GM12878 (cell line): ENCODE results near the gene MCOLN2. TPM values are rescaled to one million over a fixed set of nuclear protein-coding genes. Genes with fewer than 3 reads are reported as not detected.

ENCODE experiments used
- CUX1 ChIP-seq: IDR thresholded peaks from 2 replicates; pipeline ENCODE4 v1.6.1; 2012; ENCODE audit warnings: improper control_type of control experiment, low read depth, low read length; ENCODE audit not compliant: insufficient replicate concordance
- ETV6 ChIP-seq, 2 experiments: fragments of 450-650 bp in 1 of 2; IDR thresholded peaks in 1 of 2; conservative IDR thresholded peaks in 1 of 2; 2 replicates each; pipeline ENCODE4 v1.6.1; 2014; ENCODE audit warnings: antibody characterized with exemption in 1 of 2, borderline replicate concordance in 1 of 2, low read depth in 1 of 2, mild to moderate bottlenecking in 1 of 2, moderate library complexity in 1 of 2
- GABPA ChIP-seq: IDR thresholded peaks from 2 replicates; pipeline ENCODE4 v1.6.1; 2014; ENCODE audit warnings: antibody characterized with exemption, low read depth, mild to moderate bottlenecking, inconsistent platforms
- MEF2B ChIP-seq: fragments of 450-650 bp; IDR thresholded peaks from 2 replicates; pipeline ENCODE4 v1.6.1; 2018; ENCODE audit warnings: mild to moderate bottlenecking, moderate library complexity; ENCODE audit not compliant: partially characterized antibody, poor library complexity, severe bottlenecking
- NFYB ChIP-seq: IDR thresholded peaks from 2 replicates; pipeline ENCODE4 v1.6.1; 2011; ENCODE audit warnings: low read depth, mild to moderate bottlenecking, low read length, improper control_type of control experiment, moderate library complexity; ENCODE audit not compliant: insufficient read depth
- NRF1 ChIP-seq: conservative IDR thresholded peaks from 2 replicates; pipeline ENCODE4 v1.6.1; 2011; ENCODE audit warnings: mild to moderate bottlenecking, low read depth, low read length, improper control_type of control experiment
- PAX5 ChIP-seq: IDR thresholded peaks from 2 replicates; pipeline ENCODE4 v1.6.1; 2011; ENCODE audit warnings: low read depth, low read length, borderline replicate concordance
- RAD21 ChIP-seq: IDR thresholded peaks from 2 replicates; pipeline ENCODE4 v1.6.1; 2011; ENCODE audit warnings: mild to moderate bottlenecking, low read depth, low read length, moderate library complexity; ENCODE audit not compliant: insufficient read depth
- RBBP5 ChIP-seq: fragments of 200-600 bp; sonication (generic); conservative IDR thresholded peaks from 2 replicates; pipeline ENCODE4 v1.6.1; 2016
- SMARCA5 ChIP-seq: fragments of 450-650 bp; IDR thresholded peaks from 2 replicates; pipeline ENCODE4 v1.6.1; 2017; ENCODE audit warnings: mild to moderate bottlenecking
- SPI1 ChIP-seq: IDR thresholded peaks from 2 replicates; pipeline ENCODE4 v1.6.1; 2011; ENCODE audit warnings: low read depth, mild to moderate bottlenecking, low read length, moderate library complexity, borderline replicate concordance; ENCODE audit not compliant: insufficient read depth
- YY1 ChIP-seq: IDR thresholded peaks from 2 replicates; pipeline ENCODE4 v1.6.1; 2011; ENCODE audit warnings: low read depth, mild to moderate bottlenecking, low read length
- ZNF384 ChIP-seq: IDR thresholded peaks from 2 replicates; pipeline ENCODE4 v1.6.1; 2012; ENCODE audit warnings: low read depth, mild to moderate bottlenecking, low read length, improper control_type of control experiment, borderline replicate concordance
- ZNF687 ChIP-seq: fragments of 450-650 bp; IDR thresholded peaks from 2 replicates; pipeline ENCODE4 v1.6.1; 2017; ENCODE audit warnings: mild to moderate bottlenecking, moderate library complexity
- polyA plus RNA-seq, 11 experiments: library from polyadenylated mRNA; depleted of rRNA in 4 of 11; unstranded in 6 of 11; stranded (reverse) in 5 of 11; fragments of >200 nt; fragmentation: Nextera tagmentation in 4 of 11; fragmentation: Illumina TruSeq in 1 of 11; extraction: Ambion mirVana in 4 of 11; extraction: Trizol in 1 of 11; gene quantifications; 1 replicate in 1 of 11; 2 replicates in 10 of 11; pipeline versions ENCODE4 v1.2.1 to v1.2.3, GENCODE V29; 2011 to 2016; ENCODE audit warnings: inconsistent platforms in 2 of 11, missing spikeins in 2 of 11, low read depth in 1 of 11
- total RNA-seq, 4 experiments: library from RNA; depleted of rRNA in 3 of 4; stranded (reverse); fragments of >200 nt in 3 of 4; fragmentation: Illumina TruSeq in 1 of 4; extraction: Trizol in 1 of 4; gene quantifications; 2 replicates each; pipeline versions ENCODE4 v1.2.1 to v1.2.3, GENCODE V29; 2013 to 2021

Gene MCOLN2
- total and polyA plus RNA-seq, 10 of the 15 experiments (the other 5 are each of a cell fraction or from before 2014, with no cell fraction given), result 25.9 to 233 (median 109) TPM

- TF ChIP-seq ZNF687, result no peak
- no peak for TF ChIP-seq SPI1
- TF ChIP-seq MEF2B, result no peak
- no peak for TF ChIP-seq GABPA
- no peak for TF ChIP-seq SMARCA5
- no peak for TF ChIP-seq PAX5
- TF ChIP-seq NFYB, result no peak
- TF ChIP-seq CUX1, result no peak
- TF ChIP-seq ZNF384, result no peak
- TF ChIP-seq ETV6 (conservative IDR thresholded peaks at IDR 0.05 in 1 of 2, IDR thresholded peaks at IDR 0.05 in 1 of 2; ENCODE audit: borderline replicate concordance in 1 of 2, low read depth in 1 of 2), result no peak
- no peak for TF ChIP-seq RBBP5
- TF ChIP-seq YY1, result no peak
- no peak for TF ChIP-seq NRF1
- no peak for TF ChIP-seq RAD21
Observed at GRCh38 chr1:84939151-84939550, 57.8 kb downstream of the MCOLN2 start (continued).
